Fibroblast of pulmonary artery (primary cell): Measurements from ENCODE around the gene ATP5F1C.

Experiments
- DNase-seq: peaks from one replicate; pipeline ENCODE4 v3.0.0-alpha.2; 2010; ENCODE audit warnings: low read depth
- H3K4me3 ChIP-seq: replicated peaks from 2 replicates; pipeline ENCODE4 v1.5.1; 2011; ENCODE audit warnings: low read depth, mild to moderate bottlenecking, control low read depth, low read length, moderate library complexity
- CTCF ChIP-seq: IDR thresholded peaks from 2 replicates; pipeline ENCODE4 v1.5.1; 2011; ENCODE audit warnings: mild to moderate bottlenecking, control low read depth, low read length, inconsistent platforms; ENCODE audit errors: missing control alignments

Gene ATP5F1C

GRCh38 chr10:7824251-7824650, 36.3 kb downstream of the ATP5F1C start:
- no peak for DNase-seq
- no peak overlapping the region for H3K4me3 ChIP-seq
- no peak for TF ChIP-seq CTCF

GRCh38 chr10:7826971-7827370, 39.0 kb downstream of the ATP5F1C start:
- peak; percentile 39 for TF ChIP-seq CTCF
- DNase-seq: peak; percentile 67
- no peak overlapping the region for H3K4me3 ChIP-seq

- TF ChIP-seq CTCF: no peak
- DNase-seq: no peak
- H3K4me3 ChIP-seq: no peak overlapping the region
Observed at GRCh38 chr10:7829289-7829834, 41.4 kb downstream of the ATP5F1C start.

GRCh38 chr10:7832060-7832459, 44.1 kb downstream of the ATP5F1C start:
- no peak for TF ChIP-seq CTCF
- DNase-seq: no peak
- H3K4me3 ChIP-seq: no peak overlapping the region

GRCh38 chr10:7833210-7833609, 45.2 kb downstream of the ATP5F1C start:
- no peak for DNase-seq
- no peak for TF ChIP-seq CTCF
- H3K4me3 ChIP-seq: no peak overlapping the region

GRCh38 chr10:7834262-7834661, 46.3 kb downstream of the ATP5F1C start:
- no peak overlapping the region for H3K4me3 ChIP-seq
- DNase-seq: no peak
- no peak for TF ChIP-seq CTCF

- no peak for TF ChIP-seq CTCF
- no peak for DNase-seq
- H3K4me3 ChIP-seq: no peak overlapping the region
Observed at GRCh38 chr10:7836571-7836970, 48.6 kb downstream of the ATP5F1C start.
